ENCODE measurements around the gene CTBP2.
A peak's percentile ranks its signal among the peaks of the same experiment; 100 is the strongest.

The CTBP2 gene

GRCh38 chr10:125033146-125033924 lies 127.0 kb downstream of the CTBP2 start:
- DNase-seq, result no peak

- no peak for DNase-seq
Observed at GRCh38 chr10:125032474-125033020, 127.8 kb downstream of the CTBP2 start.

GRCh38 chr10:125030567-125031197 lies 129.7 kb downstream of the CTBP2 start:
- DNase-seq, result no peak

GRCh38 chr10:125029584-125030242 lies 130.7 kb downstream of the CTBP2 start:
- peak; percentile 16 for DNase-seq

- DNase-seq, result no peak
Observed at GRCh38 chr10:125027871-125028869, 132.2 kb downstream of the CTBP2 start.

GRCh38 chr10:125026974-125027735 lies 133.2 kb downstream of the CTBP2 start:
- no peak for DNase-seq

GRCh38 chr10:125026036-125026931 lies 134.1 kb downstream of the CTBP2 start:
- no peak for DNase-seq

- peak; percentile 6 for DNase-seq
Observed at GRCh38 chr10:125025341-125025740, 135.0 kb downstream of the CTBP2 start.

GRCh38 chr10:125024497-125025234 lies 135.7 kb downstream of the CTBP2 start:
- peak; percentile 86 for DNase-seq

GRCh38 chr10:125023862-125024496 lies 136.4 kb downstream of the CTBP2 start:
- DNase-seq, result peak; percentile 86

- DNase-seq, result peak; percentile 83
Observed at GRCh38 chr10:125023255-125023654, 137.1 kb downstream of the CTBP2 start.

GRCh38 chr10:125022671-125023070 lies 137.7 kb downstream of the CTBP2 start:
- DNase-seq, result no peak

GRCh38 chr10:125021686-125022344 lies 138.5 kb downstream of the CTBP2 start:
- no peak for DNase-seq

GRCh38 chr10:125020871-125021270 lies 139.5 kb downstream of the CTBP2 start:
- DNase-seq, result no peak

GRCh38 chr10:125020386-125020785 lies 140.0 kb downstream of the CTBP2 start:
- no peak for DNase-seq

GRCh38 chr10:125018576-125019143 lies 141.7 kb downstream of the CTBP2 start:
- no peak for DNase-seq

- DNase-seq, result peak; percentile 83
Observed at GRCh38 chr10:125017547-125018298, 142.6 kb downstream of the CTBP2 start.

Measured in NCI-H69 (cell line).